AML-193 (cell line): ENCODE data around the gene MAP6.

ENCODE experiments used
- DNase-seq, 2 experiments: peaks; one replicate each; lab custom pipeline; 2025; lab: John Stamatoyannopoulos, UW

MAP6 gene

DNA sequence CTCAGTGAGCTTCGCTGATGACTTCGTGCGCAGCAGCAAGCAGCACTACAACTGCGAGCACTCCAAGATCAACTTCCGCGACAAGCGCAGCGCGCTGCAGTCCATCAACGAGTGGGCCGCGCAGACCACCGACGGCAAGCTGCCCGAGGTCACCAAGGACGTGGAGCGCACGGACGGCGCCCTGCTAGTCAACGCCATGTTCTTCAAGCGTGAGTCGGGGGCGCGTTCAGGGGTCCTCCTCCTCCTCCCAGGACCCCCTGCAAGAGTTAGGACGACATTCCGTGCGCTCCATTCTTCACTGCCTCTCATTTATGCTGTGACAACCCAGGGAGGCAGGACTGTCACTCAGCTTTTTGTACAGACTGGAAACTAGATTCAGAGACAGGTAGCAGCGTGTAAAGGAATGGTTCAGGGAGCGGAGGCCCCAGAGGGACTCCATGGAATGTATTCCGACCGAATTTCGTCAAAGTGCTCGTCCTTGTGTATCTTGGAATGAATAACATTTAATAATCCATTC lies 102.0 kb downstream of the MAP6 start:
- no peak for DNase-seq

DNA sequence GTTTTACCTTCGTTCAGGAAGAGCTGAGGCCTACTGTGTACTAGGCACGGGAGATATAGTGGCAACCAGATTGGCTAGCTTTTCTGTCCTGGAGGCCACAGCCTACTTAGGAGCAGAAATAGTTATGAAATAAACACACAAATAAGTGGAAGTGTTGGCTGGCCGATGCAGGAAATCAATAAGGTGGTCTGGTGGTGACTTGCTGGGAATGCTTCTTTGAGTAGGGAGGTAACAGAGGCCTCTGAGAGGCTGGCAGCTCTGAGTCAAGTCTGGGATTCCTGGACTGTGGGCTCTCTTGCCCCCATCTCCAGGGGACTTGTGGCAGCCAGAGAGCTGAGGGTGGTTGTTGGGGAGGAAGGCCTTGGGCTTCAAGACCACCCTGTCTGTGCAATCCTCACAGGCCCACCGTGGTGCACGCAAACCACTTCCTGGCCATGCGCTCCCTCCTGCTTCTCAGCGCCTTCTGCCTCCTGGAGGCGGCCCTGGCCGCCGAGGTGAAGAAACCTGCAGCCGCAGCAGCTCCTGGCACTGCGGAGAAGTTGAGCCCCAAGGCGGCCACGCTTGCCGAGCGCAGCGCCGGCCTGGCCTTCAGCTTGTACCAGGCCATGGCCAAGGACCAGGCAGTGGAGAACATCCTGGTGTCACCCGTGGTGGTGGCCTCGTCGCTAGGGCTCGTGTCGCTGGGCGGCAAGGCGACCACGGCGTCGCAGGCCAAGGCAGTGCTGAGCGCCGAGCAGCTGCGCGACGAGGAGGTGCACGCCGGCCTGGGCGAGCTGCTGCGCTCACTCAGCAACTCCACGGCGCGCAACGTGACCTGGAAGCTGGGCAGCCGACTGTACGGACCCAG lies 102.7 kb downstream of the MAP6 start:
- DNase-seq: no peak

DNA sequence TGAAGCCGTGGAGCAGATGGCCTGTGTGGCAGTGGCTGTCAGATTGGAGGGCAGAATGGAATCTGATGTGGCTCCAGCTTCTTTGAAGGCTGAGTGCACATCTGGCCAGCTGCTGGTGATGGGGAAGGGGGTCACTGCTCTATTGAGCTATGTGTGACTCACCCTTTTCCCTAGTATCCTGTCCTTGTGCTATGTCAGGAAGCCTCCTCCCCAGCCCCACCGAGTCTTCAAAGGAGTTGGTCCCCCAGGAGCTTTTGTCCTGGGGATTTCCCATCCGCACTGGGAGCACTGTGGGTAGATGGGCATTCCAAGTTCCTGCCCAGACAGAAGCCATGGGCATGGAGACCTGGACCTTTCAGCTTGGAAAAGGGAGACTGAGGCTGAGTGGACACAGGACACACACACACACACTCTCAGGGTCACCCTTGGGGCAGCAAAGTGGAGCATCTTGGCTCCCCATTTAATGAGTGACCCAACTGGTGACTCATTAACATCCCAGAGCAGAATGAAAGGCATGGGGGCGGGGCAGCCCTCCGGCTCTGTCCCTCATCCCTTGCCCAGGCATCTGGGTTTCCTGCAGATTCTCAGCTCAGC lies 103.5 kb downstream of the MAP6 start:
- no peak for DNase-seq

DNA sequence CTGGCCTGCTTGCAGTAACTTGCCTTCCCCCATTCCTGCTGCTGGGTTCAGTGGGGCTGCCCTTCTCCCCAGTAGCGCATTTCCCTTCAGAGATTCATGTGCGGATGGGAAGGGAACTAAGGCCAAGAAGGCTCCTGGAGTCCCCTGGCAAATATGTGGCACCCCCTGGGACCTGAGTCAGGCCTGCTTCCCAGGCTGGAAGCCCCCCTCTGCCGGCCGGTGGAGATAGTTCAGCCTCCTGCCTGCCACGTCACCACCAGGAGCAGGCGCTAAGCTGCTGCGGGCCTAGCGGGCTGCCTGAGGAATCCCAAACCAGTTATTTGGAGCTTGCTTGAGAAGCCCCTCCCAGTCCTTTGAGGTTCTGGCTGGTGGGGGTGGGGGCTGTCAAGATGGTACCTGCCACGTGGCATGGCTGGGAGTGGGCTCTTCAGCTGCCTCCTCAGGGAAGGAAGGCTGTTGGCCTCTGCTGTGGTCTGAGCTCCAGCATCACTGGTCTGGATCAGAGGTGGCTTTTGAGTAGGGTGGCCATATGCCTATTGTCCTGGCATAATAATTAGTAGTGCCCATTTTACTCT lies 104.8 kb downstream of the MAP6 start:
- no peak for DNase-seq

DNA sequence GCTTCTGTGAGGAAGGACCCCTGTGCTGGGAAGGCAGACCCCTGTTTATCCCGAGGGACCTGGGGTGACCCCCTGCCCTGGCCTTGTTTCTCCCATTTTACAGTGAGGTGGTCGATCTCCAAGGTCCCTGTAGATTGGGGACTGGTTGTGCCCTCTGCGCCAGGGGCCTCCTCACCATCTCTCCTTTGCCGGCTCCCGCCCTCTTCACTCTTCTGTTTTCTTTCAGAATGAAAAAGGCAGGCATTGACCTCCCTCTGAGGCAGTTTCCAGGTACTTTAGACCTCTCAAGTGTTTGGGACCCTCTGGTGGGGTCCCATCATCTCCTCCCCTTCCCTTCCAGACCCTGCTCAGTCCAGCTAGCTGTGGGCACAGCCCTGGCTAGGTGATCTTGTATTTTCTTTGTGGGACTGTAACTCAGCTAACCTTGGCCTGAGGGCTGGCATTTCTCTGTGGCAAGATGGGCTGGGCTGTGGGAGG lies 105.3 kb downstream of the MAP6 start:
- DNase-seq: no peak

DNA sequence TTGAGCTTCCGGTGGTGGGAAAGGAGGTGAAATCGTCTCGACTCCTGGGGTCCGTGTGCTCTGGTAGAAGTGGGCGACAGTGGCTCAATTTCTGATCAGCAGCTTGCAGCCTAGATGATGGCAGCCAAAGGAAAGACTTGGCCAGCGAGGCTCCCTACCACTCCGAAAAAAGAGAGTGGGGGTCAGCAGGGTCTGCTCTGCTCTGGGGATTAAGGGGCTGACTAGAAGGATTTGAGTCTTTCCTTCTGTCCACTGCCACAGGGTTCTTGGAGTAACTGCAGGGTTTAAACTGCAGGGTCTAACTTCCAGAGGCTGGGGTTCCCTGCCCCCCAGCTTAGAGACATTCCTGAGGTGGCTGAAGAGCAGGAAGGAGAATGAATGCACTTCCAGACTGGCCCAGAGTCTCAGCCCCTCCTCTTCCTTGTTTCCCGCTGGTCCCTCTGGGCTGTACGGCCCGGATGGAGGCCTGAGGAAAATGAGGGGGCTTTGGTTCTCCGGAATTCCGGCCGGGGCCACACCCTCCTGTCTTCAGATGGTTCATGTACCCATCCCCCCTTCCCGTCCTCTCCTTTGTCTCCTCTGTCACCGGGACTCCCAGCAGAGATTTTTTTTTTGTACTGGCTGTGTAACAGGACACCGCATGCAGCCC lies 105.9 kb downstream of the MAP6 start:
- DNase-seq: no peak

DNA sequence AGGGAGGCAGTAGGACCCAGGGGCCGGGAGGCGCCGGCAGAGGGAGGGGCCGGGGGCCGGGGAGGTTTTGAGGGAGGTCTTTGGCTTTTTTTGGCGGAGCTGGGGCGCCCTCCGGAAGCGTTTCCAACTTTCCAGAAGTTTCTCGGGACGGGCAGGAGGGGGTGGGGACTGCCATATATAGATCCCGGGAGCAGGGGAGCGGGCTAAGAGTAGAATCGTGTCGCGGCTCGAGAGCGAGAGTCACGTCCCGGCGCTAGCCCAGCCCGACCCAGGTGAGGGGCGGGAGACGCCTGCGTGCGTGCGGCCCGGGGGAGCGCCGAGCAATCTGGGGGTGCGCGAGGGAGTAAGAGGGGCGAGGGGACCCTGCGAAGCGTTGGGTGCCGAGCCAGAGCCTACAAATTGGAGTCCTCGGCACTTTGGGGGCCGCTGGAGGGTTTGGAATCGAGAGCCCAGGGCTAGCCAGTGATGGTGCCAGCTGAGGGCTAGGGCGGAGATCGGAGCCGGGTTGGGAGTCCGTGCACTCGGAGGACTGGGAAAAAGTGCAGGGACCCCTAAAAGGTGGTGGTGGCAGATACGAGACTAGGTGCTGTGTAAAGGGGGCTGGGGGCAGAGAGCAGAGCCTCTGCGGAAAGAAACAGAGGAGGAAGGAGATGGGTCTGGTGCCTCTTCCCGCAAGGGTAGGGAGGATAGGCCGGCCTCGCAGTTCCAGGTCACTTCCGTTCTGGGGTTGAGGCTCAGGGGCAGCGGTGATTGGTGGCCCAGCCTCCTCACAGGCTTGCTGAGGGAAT lies 106.6 kb downstream of the MAP6 start, which contains the start of gene SERPINH1:
Gene SERPINH1, plus strand, starts transcription at position 206 of the 788 bp plus-strand sequence. CDS start 4,097 bp downstream, outside the sequence.
- peak; percentile 20 to 33 for DNase-seq

DNA sequence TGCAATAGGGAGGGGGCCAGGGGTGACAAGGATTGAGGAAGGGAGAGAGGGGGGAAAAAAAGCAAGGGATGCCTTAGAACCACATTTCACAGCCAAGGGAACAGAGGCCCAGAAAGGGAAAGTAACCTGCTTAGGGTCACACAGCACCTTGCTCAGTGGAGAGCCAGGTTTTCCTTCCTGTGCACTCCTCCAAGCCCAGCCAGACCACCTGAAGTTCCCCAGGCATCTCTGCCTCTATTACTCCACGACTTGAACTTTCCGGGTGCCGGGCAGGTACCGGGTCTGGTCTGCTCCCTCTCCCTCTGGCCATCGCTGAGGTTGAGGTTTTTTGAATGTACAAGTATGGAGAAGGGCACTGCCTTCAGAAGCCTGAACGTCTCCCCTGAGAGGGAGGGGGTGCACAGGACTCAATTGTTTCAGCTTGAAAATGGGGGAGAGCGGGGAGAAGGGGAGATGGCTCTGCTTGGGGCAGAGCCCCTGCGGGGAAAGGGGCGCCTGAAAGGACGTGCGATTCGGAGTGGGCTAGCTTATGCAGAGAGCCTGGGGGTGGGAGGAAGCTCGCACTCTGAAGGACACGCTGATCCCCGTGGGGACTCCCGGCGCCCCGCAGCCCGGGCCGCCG lies 107.3 kb downstream of the MAP6 start:
- DNase-seq: no peak

DNA sequence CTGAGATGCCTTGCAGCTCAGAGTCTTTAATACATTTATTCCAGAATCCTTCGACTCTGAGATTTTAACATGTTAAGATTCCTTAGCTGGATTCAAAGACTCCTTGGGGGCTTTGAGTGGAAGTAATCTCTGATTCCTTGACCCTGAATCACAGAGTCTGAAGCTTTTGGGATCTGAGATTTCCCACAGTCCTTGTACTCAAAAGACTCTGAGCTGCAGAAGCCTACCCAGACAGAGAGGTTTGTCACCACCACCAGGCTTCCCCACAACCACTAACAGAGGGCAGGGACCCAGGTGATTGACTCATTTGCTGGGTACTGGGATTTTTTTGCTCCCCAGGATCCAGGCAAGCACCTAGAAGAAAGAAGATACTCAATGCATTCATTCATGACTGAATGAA lies 108.2 kb downstream of the MAP6 start:
- DNase-seq: no peak

DNA sequence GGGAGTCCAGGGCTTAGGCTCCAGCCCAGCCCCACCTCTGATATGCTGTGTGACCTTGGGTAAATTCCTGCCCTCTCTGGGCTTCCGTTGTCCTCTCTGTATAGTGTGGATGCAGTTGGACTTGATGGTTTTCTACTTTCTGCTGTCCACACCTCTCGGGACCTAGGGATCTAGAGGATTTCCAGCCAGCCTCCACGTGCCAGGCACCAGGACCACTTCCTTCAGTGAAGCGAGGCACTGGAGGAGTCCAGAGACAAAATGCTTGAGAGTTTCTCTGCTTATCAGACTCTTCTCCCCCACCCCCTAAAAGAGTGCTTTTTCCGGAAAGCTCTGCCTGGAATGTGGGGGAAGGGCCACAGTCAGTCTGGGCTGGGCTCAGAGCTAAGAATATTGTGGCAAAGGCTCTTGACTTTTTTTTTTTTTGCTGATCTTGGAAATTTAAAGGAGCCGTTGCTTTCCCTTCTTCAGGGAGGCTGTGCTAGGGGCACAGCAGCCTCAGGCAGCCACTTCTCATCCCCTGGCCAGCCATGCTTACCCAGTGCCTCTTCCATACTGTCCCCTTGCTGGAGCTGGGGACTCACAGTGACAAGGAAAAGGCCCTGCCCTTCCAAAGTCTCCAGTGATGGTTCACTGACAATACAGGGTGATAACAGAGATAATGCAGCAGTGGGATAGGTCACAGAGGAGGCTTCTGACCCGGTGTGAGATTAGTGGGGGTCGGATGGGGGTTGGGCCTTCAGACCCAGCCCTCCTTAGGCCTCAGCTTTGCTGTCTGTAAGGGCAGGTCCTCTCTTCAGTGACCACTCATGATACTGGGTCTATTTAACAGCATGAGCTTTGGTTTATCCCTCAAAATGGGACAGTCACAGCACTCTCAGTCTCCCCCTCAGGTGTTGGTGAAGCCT lies 109.6 kb downstream of the MAP6 start:
- no peak for DNase-seq

DNA sequence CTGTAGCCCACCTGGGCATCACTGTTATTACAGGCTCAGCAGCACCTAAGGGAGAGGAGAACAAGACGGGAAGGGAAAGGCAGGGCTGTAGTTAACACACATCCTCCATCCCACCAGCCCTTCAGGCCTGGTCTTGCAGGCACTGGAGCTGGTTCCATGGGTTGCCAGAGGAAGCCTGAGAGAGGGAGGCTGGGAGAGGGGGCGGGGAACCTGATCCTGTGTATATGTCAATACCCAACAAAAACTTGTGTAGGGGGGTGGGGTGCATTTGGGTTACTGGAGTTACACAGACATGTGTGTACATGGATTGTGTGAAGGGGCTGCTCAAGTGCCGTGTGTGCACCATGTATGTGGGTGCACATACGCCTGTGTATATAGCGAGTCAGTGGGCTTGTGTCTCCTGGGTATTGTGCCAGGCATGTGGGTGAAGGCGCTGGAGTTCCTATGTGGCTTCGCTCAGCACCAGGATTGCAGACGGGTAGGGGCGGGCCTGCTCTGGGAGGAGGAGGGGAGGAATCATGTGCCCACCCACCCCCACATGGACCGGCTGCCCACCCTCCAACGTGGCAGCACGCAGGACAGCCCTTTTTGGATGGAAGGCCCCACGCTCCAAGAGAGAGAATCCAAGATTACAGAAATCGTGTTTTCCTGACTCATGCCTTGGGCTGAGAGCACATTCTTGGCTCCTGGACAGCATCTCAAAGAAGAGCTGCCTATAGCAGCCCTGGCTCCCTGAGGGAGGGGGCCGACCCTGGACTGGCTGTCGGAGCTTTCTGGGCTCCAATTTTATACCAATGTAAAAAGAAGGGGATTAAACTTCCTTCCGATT lies 111.0 kb downstream of the MAP6 start:
- DNase-seq: no peak

DNA sequence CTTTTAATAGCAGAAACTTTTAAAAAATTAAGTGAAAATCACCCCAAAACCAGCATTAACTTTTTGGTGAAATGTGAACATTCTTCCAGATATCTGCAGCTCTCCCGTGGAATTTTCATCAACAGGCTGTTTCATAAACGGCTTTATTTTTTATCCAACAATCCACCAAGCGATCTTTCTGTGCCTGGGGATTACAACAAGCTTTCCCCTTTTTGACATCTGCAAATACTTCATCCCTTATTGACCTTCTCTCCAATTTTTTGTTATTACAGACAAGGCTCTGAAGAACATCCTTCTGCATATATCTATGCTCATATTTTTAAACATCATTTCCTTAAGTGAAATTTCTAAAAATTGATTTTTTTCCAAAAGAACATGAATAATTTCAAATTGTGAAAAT lies 112.6 kb downstream of the MAP6 start:
- DNase-seq: no peak

DNA sequence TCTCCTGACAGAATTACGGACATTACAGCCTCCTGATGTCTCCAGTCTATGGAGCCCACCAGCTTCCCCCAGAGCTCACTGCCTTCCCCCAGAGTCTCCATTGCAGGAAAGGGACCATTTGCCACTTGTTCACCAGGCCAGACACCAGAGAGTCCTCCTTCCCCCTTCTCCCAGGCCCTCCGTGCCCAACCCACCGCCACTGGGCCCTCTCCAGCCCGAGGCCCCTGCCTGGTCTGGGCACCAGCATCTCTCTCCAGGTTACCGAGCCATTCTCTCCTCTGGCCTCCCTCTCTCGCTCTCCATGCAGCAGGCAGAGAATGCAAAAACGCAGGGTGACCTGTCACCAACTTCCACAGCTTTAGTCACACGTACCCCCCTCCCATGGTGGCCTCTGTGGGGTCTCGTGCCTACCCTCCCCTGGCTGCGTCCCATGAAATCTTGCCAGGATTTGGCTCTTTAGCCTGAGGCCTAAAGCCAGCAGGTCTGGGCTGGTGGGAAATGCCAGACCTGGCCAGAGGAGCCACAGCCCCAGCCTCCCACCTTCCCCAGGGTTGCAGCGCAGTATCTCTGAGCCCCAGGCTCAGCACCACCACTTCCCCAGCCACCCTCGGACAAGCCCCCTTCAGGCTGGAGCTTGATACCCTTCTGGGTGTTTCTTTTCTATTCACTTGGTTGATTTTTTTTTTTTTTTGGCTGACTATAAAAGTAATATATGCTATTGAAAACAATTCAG lies 113.6 kb downstream of the MAP6 start:
- no peak for DNase-seq

DNA sequence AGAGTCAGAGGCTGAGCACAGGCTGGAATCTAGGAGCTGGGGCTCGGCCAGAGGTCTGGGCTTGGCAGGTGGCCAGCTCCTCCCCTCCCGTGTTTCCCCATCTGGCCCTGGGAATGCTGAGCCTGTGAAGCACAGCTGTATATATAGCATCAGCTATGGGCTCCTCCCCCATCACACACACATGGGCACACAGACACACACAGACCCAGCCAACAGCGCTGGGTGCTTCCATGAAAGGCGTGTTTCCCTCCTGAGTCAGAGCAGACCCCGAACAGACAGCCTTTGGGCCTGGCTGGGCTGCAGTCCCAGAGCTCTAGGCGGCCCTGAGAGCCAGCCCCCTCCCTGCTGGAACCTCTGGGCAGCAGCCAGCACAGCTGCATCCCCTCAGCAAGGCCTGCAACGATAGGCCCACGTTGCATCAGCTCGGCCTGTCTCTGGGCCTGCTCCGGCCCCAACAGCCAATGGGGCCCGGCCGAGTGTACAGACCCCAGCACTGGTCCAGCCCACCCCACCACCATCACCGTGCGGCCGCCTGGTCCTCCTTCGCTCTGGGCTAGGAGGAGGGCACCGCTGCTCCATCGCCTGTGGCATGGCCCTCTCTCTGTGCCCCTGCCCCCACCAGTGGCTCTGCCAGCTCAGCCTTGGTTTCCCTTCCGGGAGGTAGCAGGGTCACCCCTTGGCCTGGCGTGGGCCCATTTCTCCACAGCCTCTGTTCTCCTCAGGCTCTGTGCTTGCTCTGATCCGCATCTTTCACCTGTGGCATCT lies 114.4 kb downstream of the MAP6 start:
- no peak for DNase-seq

DNA sequence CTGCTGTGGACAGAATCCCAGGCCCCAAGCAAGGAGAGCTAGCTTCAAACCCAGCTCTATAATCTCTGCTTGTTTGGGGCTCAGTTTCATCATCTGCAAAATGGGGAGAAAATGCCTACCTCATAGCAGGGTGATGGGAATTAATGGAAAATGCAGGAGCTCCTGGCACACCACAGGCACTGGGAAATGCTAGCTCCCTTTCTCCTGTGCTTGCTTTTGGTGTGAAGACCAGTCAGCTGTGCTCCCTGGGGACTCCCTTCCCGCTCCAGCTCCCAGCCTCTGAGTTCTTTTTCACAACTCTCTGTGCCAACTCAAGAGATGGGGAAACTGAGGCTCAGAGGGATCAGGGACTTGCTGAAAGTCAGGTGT lies 115.0 kb downstream of the MAP6 start:
- DNase-seq: no peak

DNA sequence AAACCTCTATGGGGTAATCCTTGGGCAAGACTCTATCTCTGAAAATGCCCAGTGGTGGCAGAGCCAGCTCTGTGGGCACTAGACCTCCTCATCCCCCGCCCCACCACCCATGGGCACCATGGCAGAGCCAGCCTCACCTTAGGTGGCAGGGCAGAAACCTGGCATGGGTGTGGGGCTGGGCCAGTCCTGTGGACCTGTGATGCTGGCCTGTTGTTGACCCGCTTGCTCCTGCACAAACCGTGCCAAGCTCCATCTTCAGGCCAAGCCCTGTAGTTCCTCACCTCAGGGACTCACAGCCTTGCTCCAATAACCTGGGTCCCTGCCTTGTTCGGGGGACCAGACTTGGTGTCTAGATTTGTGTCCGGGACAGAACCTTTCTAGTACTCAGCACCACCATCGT lies 115.7 kb downstream of the MAP6 start:
- DNase-seq: no peak

DNA sequence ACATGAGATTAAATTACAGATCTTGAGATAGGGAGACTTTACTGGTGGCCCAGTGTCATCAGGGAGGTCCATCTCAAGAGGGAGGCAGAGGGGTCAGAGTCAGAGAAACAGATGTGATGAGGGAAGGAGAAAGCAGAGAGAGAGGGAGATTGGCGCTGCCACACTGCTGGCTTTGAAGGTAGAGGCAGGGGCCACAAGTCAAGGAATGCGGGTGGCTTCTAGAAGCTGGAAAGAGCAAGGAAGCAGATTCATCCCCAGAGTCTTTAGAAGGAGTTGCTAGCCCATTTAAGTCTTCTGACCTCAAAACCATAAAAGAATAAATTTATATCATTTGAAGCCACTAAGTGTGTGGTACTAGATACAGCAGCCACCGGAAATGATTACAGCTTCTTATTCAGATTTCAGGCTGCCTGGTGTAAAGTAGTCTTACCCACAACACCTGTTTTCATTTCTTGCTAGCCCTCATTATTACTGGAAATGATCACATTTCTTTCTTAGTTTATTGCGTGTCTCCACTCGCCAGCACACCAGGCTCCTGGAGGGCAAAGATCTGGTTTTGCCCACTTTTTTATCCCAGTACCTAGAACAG lies 119.4 kb downstream of the MAP6 start:
- DNase-seq: no peak
